OCI-LY1 (cell line): ENCODE results near the gene LARP6.

ENCODE experiments used
- H2AFZ ChIP-seq: fragments of 200-600 bp; sonication (generic), shearing (Covaris generic); 2 replicates; pipeline ENCODE4 v1.6.0; 2014; ENCODE audit warnings: antibody characterized with exemption, mild to moderate bottlenecking, low read length
- H3F3A ChIP-seq: fragments of 200-600 bp; sonication (generic), shearing (Covaris generic); 2 replicates; pipeline ENCODE4 v1.6.0; 2014; ENCODE audit warnings: mild to moderate bottlenecking, antibody characterized with exemption, low read length, moderate library complexity; ENCODE audit not compliant: insufficient read depth
- H3K27ac ChIP-seq: fragments of 200-600 bp; sonication (generic); 2 replicates; pipeline ENCODE4 v1.5.1; 2014; ENCODE audit warnings: low read length, mixed run types, mild to moderate bottlenecking, low read depth; ENCODE audit not compliant: poor library complexity, severe bottlenecking
- H3K27me3 ChIP-seq: fragments of 200-600 bp; sonication (generic); 2 replicates; pipeline ENCODE4 v1.6.0; 2014; ENCODE audit warnings: antibody characterized with exemption, mild to moderate bottlenecking, low read length, moderate library complexity; ENCODE audit not compliant: insufficient read depth
- H3K36me3 ChIP-seq: fragments of 200-600 bp; sonication (generic); 2 replicates; pipeline ENCODE4 v1.6.1; 2014; ENCODE audit warnings: mild to moderate bottlenecking, antibody characterized with exemption, low read length, moderate library complexity, mixed read lengths; ENCODE audit not compliant: insufficient read depth
- H3K4me1 ChIP-seq: fragments of 200-600 bp; sonication (generic); 2 replicates; pipeline ENCODE4 v1.5.1; 2014; ENCODE audit warnings: mild to moderate bottlenecking, low read length, moderate library complexity; ENCODE audit not compliant: insufficient read depth, severe bottlenecking
- H3K4me2 ChIP-seq: fragments of 200-600 bp; sonication (generic), shearing (Covaris generic); 2 replicates; pipeline ENCODE4 v1.6.1; 2014; ENCODE audit warnings: low read length
- H3K4me3 ChIP-seq: fragments of 200-600 bp; sonication (generic); 2 replicates; pipeline ENCODE4 v1.5.1; 2014; ENCODE audit warnings: low read length, low read depth, mild to moderate bottlenecking, mixed read lengths; ENCODE audit not compliant: poor library complexity, severe bottlenecking
- H3K79me2 ChIP-seq: fragments of 200-600 bp; shearing (Covaris generic); 2 replicates; pipeline ENCODE4 v1.6.1; 2016; ENCODE audit warnings: mixed run types, low read length, mixed read lengths; ENCODE audit not compliant: insufficient read depth
- H3K9ac ChIP-seq: fragments of 200-600 bp; sonication (generic), shearing (Covaris generic); 2 replicates; pipeline ENCODE4 v1.6.1; 2014; ENCODE audit warnings: mild to moderate bottlenecking, low read length, mixed read lengths
- H3K9me2 ChIP-seq: fragments of 200-600 bp; sonication (generic), shearing (Covaris generic); 2 replicates; pipeline ENCODE4 v1.6.1; 2014; ENCODE audit warnings: low read depth, mild to moderate bottlenecking, low read length, mixed read lengths
- H3K9me3 ChIP-seq: fragments of 200-600 bp; shearing (Covaris generic); 2 replicates; pipeline ENCODE4 v1.6.1; 2014; ENCODE audit warnings: low read length, mixed read lengths
- H4K20me1 ChIP-seq: fragments of 200-600 bp; sonication (generic), shearing (Covaris generic); 2 replicates; pipeline ENCODE4 v1.6.0; 2016; ENCODE audit warnings: mild to moderate bottlenecking, low read length; ENCODE audit not compliant: insufficient read depth
- EZH2 ChIP-seq: fragments of 200-600 bp; sonication (generic), shearing (Covaris generic); IDR thresholded peaks from 2 replicates; pipeline ENCODE4 v1.8.0; 2017; ENCODE audit warnings: borderline replicate concordance, mixed run types, mild to moderate bottlenecking, antibody characterized with exemption, low read length, moderate library complexity, mixed read lengths
- TF ChIP-seq, protein P1 (sequence below): fragments of 200-600 bp; sonication (generic), shearing (Covaris generic); IDR thresholded peaks from 2 replicates; pipeline ENCODE4 v1.5.1; 2017; ENCODE audit warnings: mild to moderate bottlenecking, antibody characterized with exemption, low read length, moderate library complexity, mixed read lengths

The LARP6 gene

DNA sequence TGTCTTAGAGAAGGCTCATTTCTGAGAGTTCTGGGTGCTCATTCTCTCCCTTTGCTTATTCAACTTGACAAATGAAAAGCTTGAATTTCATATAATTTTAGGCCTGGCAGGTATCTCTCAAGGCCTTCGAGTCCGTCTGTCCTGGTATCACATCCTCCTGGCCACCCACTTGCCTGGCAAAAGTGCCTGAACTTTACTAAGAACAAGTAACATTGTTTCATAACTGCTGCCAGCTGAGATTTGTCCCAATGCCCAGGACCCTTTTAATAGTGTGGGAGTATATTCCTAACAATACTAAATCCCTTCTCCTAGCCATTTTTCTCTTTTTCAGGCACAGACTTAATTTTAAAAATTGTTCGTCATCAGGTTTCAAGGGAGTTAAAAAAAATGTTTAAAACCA, 18.1 kb downstream of the LARP6 start:
- no peak overlapping the region for H3K9ac ChIP-seq
- no peaks in the 10 kb centered on the region for H3K4me1 ChIP-seq
- H3K36me3 ChIP-seq = no peaks in the 10 kb centered on the region
- no peak overlapping the region for H3K4me2 ChIP-seq
- no peaks in the 10 kb centered on the region for H3K9me2 ChIP-seq
- no peaks in the 10 kb centered on the region for H3K79me2 ChIP-seq
- H3K27me3 ChIP-seq = no peaks in the 10 kb centered on the region
- TF ChIP-seq, protein P1, sequence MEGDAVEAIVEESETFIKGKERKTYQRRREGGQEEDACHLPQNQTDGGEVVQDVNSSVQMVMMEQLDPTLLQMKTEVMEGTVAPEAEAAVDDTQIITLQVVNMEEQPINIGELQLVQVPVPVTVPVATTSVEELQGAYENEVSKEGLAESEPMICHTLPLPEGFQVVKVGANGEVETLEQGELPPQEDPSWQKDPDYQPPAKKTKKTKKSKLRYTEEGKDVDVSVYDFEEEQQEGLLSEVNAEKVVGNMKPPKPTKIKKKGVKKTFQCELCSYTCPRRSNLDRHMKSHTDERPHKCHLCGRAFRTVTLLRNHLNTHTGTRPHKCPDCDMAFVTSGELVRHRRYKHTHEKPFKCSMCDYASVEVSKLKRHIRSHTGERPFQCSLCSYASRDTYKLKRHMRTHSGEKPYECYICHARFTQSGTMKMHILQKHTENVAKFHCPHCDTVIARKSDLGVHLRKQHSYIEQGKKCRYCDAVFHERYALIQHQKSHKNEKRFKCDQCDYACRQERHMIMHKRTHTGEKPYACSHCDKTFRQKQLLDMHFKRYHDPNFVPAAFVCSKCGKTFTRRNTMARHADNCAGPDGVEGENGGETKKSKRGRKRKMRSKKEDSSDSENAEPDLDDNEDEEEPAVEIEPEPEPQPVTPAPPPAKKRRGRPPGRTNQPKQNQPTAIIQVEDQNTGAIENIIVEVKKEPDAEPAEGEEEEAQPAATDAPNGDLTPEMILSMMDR = no peak
- no peak for TF ChIP-seq EZH2
- no peak overlapping the region for H2AFZ ChIP-seq
- H4K20me1 ChIP-seq = no peaks in the 10 kb centered on the region
- no peaks in the 10 kb centered on the region for H3F3A ChIP-seq
- no peak overlapping the region for H3K27ac ChIP-seq
- no peaks in the 10 kb centered on the region for H3K9me3 ChIP-seq
- no peak overlapping the region for H3K4me3 ChIP-seq

DNA sequence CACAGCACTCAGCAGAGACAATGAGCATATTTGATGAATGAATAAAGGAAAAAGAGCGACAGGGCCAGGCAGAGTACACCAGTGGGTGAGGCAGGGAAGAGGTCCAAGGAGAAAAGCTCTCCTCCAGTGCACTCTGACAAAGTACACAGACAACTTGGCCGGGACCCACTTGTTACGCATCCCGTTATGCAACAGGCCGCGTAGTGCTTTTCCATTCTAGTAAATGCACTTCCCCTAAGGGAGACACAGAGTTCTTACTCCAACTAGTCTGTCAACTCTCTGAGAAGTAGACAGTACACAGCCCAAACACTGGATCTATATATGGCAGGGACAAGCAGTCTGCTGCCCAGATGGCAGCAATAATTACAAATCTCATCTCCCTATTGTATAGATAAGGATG, 18.5 kb downstream of the LARP6 start:
- H2AFZ ChIP-seq = no peak overlapping the region
- TF ChIP-seq EZH2 = no peak
- TF ChIP-seq, protein P1 = no peak
- H3K27me3 ChIP-seq = no peaks in the 10 kb centered on the region
- H4K20me1 ChIP-seq = no peaks in the 10 kb centered on the region
- H3K36me3 ChIP-seq = no peaks in the 10 kb centered on the region
- no peaks in the 10 kb centered on the region for H3K9me2 ChIP-seq
- no peaks in the 10 kb centered on the region for H3F3A ChIP-seq
- H3K4me3 ChIP-seq = no peak overlapping the region
- H3K79me2 ChIP-seq = no peaks in the 10 kb centered on the region
- H3K9ac ChIP-seq = no peak overlapping the region
- H3K9me3 ChIP-seq = no peaks in the 10 kb centered on the region
- H3K27ac ChIP-seq = no peak overlapping the region
- no peak overlapping the region for H3K4me2 ChIP-seq
- no peaks in the 10 kb centered on the region for H3K4me1 ChIP-seq

DNA sequence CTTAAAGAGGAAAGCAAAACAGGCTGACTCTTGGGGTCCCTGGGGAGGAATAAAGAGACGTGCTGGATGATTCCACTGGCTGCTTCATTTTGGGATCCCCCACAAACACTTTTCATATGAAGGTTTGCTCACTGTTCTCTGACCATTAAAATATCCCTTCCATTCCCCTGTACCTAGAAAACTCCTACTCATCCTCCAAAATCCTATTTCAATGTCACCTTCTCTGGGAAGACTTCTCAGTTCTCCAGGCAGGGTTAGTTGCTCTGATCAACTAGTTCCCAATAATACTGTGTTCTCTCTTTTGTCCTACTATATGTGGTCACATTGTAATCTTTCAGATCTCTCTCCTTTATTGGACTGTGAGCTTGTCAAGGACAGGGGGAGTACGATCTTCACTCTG, 19.0 kb downstream of the LARP6 start:
- H3K9ac ChIP-seq = no peak overlapping the region
- H3K4me1 ChIP-seq = no peaks in the 10 kb centered on the region
- H4K20me1 ChIP-seq = no peaks in the 10 kb centered on the region
- no peak for TF ChIP-seq EZH2
- TF ChIP-seq, protein P1 = no peak
- H3K27ac ChIP-seq = no peak overlapping the region
- no peaks in the 10 kb centered on the region for H3F3A ChIP-seq
- no peaks in the 10 kb centered on the region for H3K9me3 ChIP-seq
- H3K9me2 ChIP-seq = no peaks in the 10 kb centered on the region
- no peak overlapping the region for H3K4me2 ChIP-seq
- no peaks in the 10 kb centered on the region for H3K79me2 ChIP-seq
- no peaks in the 10 kb centered on the region for H3K27me3 ChIP-seq
- H2AFZ ChIP-seq = no peak overlapping the region
- H3K4me3 ChIP-seq = no peak overlapping the region
- no peaks in the 10 kb centered on the region for H3K36me3 ChIP-seq
